Osteocyte (in vitro differentiated cells): ENCODE results near the gene UNG. TPM values are rescaled to one million over a fixed set of nuclear protein-coding genes. Genes with fewer than 3 reads are reported as not detected.
"Not testable (repeated sequence)": the region's sequence is repeated elsewhere in the genome, so short reads cannot be mapped to it uniquely, and the experiment has no call there.

ENCODE experiments used
- DNase-seq: peaks from one replicate; pipeline ENCODE4 v3.0.0; 2021; ENCODE audit warnings: mixed read lengths; ENCODE audit not compliant: unreplicated experiment; ENCODE audit errors: extremely low spot score
- H3K27ac Mint-ChIP-seq: one replicate; pipeline ENCODE4 v1.8.0; 2021; ENCODE audit warnings: mild to moderate bottlenecking, mixed read lengths; ENCODE audit not compliant: unreplicated experiment
- H3K27me3 Mint-ChIP-seq: one replicate; pipeline ENCODE4 v1.8.0; 2021; ENCODE audit warnings: mixed read lengths; ENCODE audit not compliant: unreplicated experiment
- H3K36me3 Mint-ChIP-seq: one replicate; pipeline ENCODE4 v1.8.0; 2021; ENCODE audit warnings: mixed read lengths; ENCODE audit not compliant: unreplicated experiment
- H3K4me1 Mint-ChIP-seq: one replicate; pipeline ENCODE4 v1.8.0; 2021; ENCODE audit warnings: mixed read lengths; ENCODE audit not compliant: unreplicated experiment
- H3K4me3 Mint-ChIP-seq: one replicate; pipeline ENCODE4 v1.8.0; 2021; ENCODE audit warnings: mild to moderate bottlenecking, moderate library complexity, mixed read lengths; ENCODE audit not compliant: unreplicated experiment
- H3K9me3 Mint-ChIP-seq: one replicate; pipeline ENCODE4 v1.8.0; 2021; ENCODE audit warnings: mixed read lengths; ENCODE audit not compliant: unreplicated experiment
- total RNA-seq: library from RNA; stranded (reverse); gene quantifications from 2 replicates; pipeline ENCODE4 v1.2.1, GENCODE V29; 2021
- TF ChIP-seq, protein P1 (sequence below): fragments of 200-600 bp; sonication (generic); IDR thresholded peaks from 2 replicates; pipeline ENCODE4 v1.5.0; 2021; ENCODE audit warnings: antibody characterized with exemption, mild to moderate bottlenecking, moderate library complexity

Gene UNG
- total RNA-seq, 1 donor from 2014 or later, result 18.6 TPM

DNA sequence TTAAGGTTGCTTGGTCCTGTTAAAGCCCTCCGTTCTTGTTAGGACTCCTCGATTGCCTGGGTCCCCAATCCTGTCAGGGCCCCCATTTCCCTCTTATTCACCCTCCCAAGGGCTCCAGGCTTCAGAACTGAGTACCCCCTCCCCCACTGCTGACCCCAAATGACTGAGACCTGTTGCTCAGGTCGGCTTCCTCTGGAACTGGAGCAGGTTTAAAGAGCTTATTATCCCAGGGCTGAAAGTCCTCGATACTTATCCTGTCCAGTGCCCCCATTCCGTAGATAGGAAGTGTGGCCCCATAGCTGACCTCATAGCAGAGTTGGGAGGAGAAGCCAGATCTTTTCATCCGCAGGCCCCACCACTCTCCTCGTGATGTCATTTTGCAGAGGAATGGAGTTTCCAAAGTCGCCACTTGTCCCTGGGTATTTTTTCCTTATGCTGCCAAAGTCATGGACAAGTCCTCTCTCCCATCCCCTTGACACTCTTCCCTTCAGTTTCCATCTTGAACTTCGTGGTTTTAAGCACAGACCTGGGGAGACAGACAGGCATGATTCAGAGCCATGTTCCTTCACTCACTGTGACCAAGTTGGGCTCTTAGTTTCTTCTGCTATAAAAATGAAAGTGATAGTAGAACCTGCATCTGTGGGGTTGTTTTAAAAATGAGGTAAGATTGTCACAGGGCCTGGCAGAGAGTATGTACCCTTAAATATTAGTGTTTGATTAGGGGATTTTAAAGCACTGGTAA, 43.8 kb upstream of the UNG start:
- Mint-ChIP-seq H3K27me3 (no peaks in the 10 kb centered on the region), H3K4me3 (peak overlapping the region; percentile 95), H3K36me3 (peaks cover 13% of the 10 kb centered on the region), H3K27ac (peak overlapping the region; percentile 92), H3K9me3 (no peaks in the 10 kb centered on the region), H3K4me1 (peaks cover 15% of the 10 kb centered on the region)
- TF ChIP-seq, protein P1, sequence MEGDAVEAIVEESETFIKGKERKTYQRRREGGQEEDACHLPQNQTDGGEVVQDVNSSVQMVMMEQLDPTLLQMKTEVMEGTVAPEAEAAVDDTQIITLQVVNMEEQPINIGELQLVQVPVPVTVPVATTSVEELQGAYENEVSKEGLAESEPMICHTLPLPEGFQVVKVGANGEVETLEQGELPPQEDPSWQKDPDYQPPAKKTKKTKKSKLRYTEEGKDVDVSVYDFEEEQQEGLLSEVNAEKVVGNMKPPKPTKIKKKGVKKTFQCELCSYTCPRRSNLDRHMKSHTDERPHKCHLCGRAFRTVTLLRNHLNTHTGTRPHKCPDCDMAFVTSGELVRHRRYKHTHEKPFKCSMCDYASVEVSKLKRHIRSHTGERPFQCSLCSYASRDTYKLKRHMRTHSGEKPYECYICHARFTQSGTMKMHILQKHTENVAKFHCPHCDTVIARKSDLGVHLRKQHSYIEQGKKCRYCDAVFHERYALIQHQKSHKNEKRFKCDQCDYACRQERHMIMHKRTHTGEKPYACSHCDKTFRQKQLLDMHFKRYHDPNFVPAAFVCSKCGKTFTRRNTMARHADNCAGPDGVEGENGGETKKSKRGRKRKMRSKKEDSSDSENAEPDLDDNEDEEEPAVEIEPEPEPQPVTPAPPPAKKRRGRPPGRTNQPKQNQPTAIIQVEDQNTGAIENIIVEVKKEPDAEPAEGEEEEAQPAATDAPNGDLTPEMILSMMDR, result no peak
- no peak for DNase-seq

DNA sequence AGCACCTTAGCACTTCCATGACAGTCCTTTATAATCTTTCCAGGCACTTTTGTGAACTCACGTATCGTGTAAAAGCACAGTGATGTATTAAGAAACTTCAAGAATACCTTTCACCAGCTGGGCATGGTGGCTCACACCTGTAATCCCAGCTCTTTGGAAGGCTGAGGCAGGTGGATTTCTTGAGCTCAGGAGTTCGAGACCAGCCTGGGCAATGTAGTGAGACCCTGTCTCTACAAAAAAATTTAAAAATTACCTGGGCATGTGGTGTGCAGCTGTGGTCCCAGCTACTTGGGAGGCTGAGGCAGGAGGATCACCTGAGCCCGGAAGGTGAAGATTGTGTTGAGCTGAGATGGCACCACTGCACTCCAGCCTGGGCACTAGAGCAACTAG, 43.3 kb upstream of the UNG start:
- not testable (repeated sequence) for H3K9me3 Mint-ChIP-seq, DNase-seq, H3K27me3 Mint-ChIP-seq
- Mint-ChIP-seq H3K36me3 (peaks cover 15% of the 10 kb centered on the region), H3K27ac (peak overlapping the region; percentile 92), H3K4me1 (peaks cover 15% of the 10 kb centered on the region), H3K4me3 (peak overlapping the region; percentile 95)

DNA sequence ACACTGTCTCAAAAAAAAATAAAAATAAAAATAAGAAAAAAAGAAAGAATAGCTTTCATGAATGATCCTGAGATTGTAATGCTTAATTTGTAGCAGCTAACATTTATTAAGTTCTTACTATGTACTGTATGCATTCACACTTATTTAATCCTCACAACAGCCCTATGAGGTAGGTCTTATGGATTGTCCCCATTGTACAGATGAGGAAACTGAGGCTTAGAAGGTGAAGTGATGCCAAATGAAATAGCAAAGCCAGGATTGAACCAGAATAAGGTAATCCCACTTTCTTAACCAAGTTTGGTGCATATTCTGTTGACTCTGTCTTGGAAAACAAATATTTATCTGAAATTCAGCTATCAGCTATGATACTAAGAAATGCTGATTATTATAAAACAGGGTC, 42.9 kb upstream of the UNG start:
- Mint-ChIP-seq H3K4me1 (peaks cover 15% of the 10 kb centered on the region), H3K9me3 (no peaks in the 10 kb centered on the region), H3K36me3 (peaks cover 15% of the 10 kb centered on the region)

DNA sequence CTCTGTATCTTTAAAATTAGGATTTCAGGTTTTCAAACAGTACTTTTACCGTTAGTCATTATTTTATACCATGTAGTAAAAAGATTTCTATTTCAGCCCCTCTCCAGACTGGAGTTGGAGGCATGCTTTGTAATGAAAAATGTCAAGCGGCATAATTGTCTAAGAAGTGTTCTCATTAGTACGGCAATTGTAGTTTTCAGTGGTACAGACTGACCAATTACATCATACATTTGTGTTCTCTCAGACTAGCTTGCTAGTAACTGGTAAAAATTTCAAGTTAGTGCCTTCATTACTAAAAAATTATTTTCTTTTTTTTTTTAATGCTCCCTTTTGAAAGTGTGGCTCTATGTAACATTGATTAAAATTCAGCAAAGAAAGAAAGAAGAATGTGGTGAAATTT, 40.5 kb upstream of the UNG start:
- Mint-ChIP-seq H3K4me1 (peaks cover 15% of the 10 kb centered on the region), H3K27me3 (no peaks in the 10 kb centered on the region), H3K4me3 (no peak overlapping the region), H3K36me3 (peaks cover 19% of the 10 kb centered on the region), H3K9me3 (no peaks in the 10 kb centered on the region), H3K27ac (no peak overlapping the region)
- TF ChIP-seq, protein P1, result no peak
- DNase-seq, result no peak

More for the DNA sequence above, 42.9 kb upstream of the UNG start:
- TF ChIP-seq, protein P1, result no peak
- H3K4me3 Mint-ChIP-seq, result no peak overlapping the region
- H3K27me3 Mint-ChIP-seq, result no peaks in the 10 kb centered on the region
- no peak for DNase-seq
- no peak overlapping the region for H3K27ac Mint-ChIP-seq

DNA sequence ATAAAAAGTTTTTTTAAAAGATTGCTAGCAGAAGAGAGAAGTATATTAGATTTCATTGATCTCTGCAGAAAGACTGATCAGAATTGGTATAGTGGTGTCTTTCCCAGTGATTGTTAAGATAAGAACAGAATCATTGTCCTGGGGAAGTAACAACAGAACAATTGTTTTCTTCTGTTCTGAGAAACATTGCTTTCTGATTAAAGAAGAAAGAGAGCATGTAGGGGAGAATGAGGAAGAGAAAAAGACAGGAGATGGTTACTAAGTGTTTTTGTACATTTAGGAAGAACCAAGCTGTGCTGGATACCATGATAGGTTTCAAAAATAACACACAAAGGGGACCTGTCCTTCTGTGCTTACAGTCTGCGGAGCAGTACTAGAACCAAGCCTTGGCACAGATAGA, 40.0 kb upstream of the UNG start:
- Mint-ChIP-seq H3K27ac (no peak overlapping the region), H3K36me3 (peaks cover 20% of the 10 kb centered on the region), H3K4me1 (peaks cover 11% of the 10 kb centered on the region), H3K9me3 (no peaks in the 10 kb centered on the region), H3K27me3 (no peaks in the 10 kb centered on the region), H3K4me3 (no peak overlapping the region)
- DNase-seq, result no peak
- TF ChIP-seq, protein P1, result no peak
